Mesenteric fat pad (tissue), 1 donor: ENCODE results near the gene UBAC2. TPM values are rescaled to one million over a fixed set of nuclear protein-coding genes. Genes with fewer than 3 reads are reported as not detected.
"Not testable (repeated sequence)": the region's sequence is repeated elsewhere in the genome, so short reads cannot be mapped to it uniquely, and the experiment has no call there.

Experiments
- DNase-seq: peaks from one replicate; pipeline ENCODE4 v3.0.0-alpha.2; 2020; ENCODE audit warnings: low spot score
- total RNA-seq: library from RNA; stranded (reverse); fragmentation: NEBNext Ultra II Directional; extraction: Animal tissue kit (Norgen Biotek cat#: 25700); gene quantifications from one replicate; pipeline ENCODE4 v1.2.1, GENCODE V29; 2021
- donor health status: DM: yes; HTN: yes; CAD: no.

The UBAC2 gene
- total RNA-seq, 1 donor from 2014 or later = 49.3 TPM

GRCh38 chr13:99389520-99390304, 189.1 kb downstream of the UBAC2 start:
- DNase-seq = peak; percentile 79

GRCh38 chr13:99390601-99391000, 189.9 kb downstream of the UBAC2 start:
- DNase-seq = peak; percentile 73

- peak; percentile 85 for DNase-seq
These were observed 191.3 kb downstream of the UBAC2 start for GRCh38 chr13:99391781-99392469.

- peak; percentile 49 for DNase-seq
These were observed 191.9 kb downstream of the UBAC2 start for GRCh38 chr13:99392470-99393135.

- peak; percentile 22 for DNase-seq
These were observed 192.7 kb downstream of the UBAC2 start for GRCh38 chr13:99393391-99393790.

GRCh38 chr13:99393791-99394735, 193.4 kb downstream of the UBAC2 start:
- peak; percentile 60 for DNase-seq

GRCh38 chr13:99395436-99395835, 194.8 kb downstream of the UBAC2 start:
- peak; percentile 47 for DNase-seq

- DNase-seq = peak; percentile 57
These were observed 195.8 kb downstream of the UBAC2 start for GRCh38 chr13:99396446-99396845.

GRCh38 chr13:99398071-99398470, 197.4 kb downstream of the UBAC2 start:
- no peak for DNase-seq

GRCh38 chr13:99398916-99399622, 198.4 kb downstream of the UBAC2 start:
- DNase-seq = no peak

- DNase-seq = no peak
These were observed 198.9 kb downstream of the UBAC2 start for GRCh38 chr13:99399623-99399974.

GRCh38 chr13:99403458-99403971, 202.9 kb downstream of the UBAC2 start:
- no peak for DNase-seq

GRCh38 chr13:99404005-99404755, 203.5 kb downstream of the UBAC2 start:
- DNase-seq = no peak

- peak; percentile 22 for DNase-seq
These were observed 205.3 kb downstream of the UBAC2 start for GRCh38 chr13:99405966-99406365.

- DNase-seq = peak; percentile 62
These were observed 206.1 kb downstream of the UBAC2 start for GRCh38 chr13:99406799-99407201.

GRCh38 chr13:99407906-99408702, 207.4 kb downstream of the UBAC2 start:
- DNase-seq = no peak

GRCh38 chr13:99408703-99409000, 208.0 kb downstream of the UBAC2 start:
- DNase-seq = no peak

- DNase-seq = not testable (repeated sequence)
These were observed 208.9 kb downstream of the UBAC2 start for GRCh38 chr13:99409461-99410083.
